HepG2 (cell line): ENCODE results near the gene GLOD5.

Experiments
- CTCF ChIP-seq: sonication (generic); formaldehyde crosslinking; IDR thresholded peaks from 2 replicates; pipeline ENCODE4 v1.5.0; 2020; ENCODE audit warnings: mild to moderate bottlenecking, missing genetic modification reagents, moderate library complexity
- FOXJ3 ChIP-seq: sonication (generic); formaldehyde crosslinking; IDR thresholded peaks from 2 replicates; pipeline ENCODE4 v1.4.0; 2020; ENCODE audit warnings: missing genetic modification reagents, mild to moderate bottlenecking, borderline replicate concordance
- KDM3A ChIP-seq: IDR thresholded peaks from 2 replicates; pipeline ENCODE4 v1.6.1; 2018; ENCODE audit warnings: low read depth, missing compliant biosample characterization
- NFYB ChIP-seq: sonication (generic); formaldehyde crosslinking; IDR thresholded peaks from 2 replicates; pipeline ENCODE4 v1.4.0; 2020; ENCODE audit warnings: missing genetic modification reagents
- POLR2AphosphoS5 ChIP-seq: IDR thresholded peaks from 2 replicates; pipeline ENCODE4 v1.6.1; 2012; ENCODE audit warnings: low read depth, low read length
- SP1 ChIP-seq, 2 experiments: fragments of 450-650 bp in 1 of 2; sonication (generic) in 1 of 2; formaldehyde crosslinking in 1 of 2; IDR thresholded peaks; 2 replicates each; pipeline versions ENCODE4 v1.4.0 to v1.6.1; 2016 to 2020; ENCODE audit warnings: missing genetic modification reagents in 1 of 2

GRCh38 chrX:48747415-48748016 is 14.0 kb upstream of the GLOD5 start:
- TF ChIP-seq KDM3A (CRISPR knock-in tag) (no peak), POLR2AphosphoS5 (no peak), FOXJ3 (CRISPR knock-in tag) (no peak), SP1 (IDR thresholded peaks at IDR 0.05) (no peak), SP1 (CRISPR knock-in tag; IDR thresholded peaks at IDR 0.05) (no peak), CTCF (CRISPR knock-in tag) (no peak), NFYB (CRISPR knock-in tag) (no peak)
